MCF 10A (cell line): ENCODE measurements around the gene CTNNA2. TPM values are rescaled to one million over a fixed set of nuclear protein-coding genes. Genes with fewer than 3 reads are reported as not detected.

Source experiments
- BruUV-seq: library from RNA; stranded (reverse); fragments of 400-500 nt; replicated peaks from 2 replicates; lab custom pipeline; 2021; lab: Mats Ljungman, UMichigan
- CTCF ChIA-PET: fragments of 300-600 bp; sonication (Branson Sonifier 250); formaldehyde crosslinking; extraction: SDS; loops from one replicate; lab custom pipeline; 2021; ENCODE audit warnings: antibody characterized with exemption, inconsistent platforms; lab: Yijun Ruan, JAX
- POLR2A ChIA-PET: fragments of 300-600, 350-650 bp; sonication (Branson Sonifier 250); formaldehyde crosslinking; extraction: SDS; loops from one replicate; lab custom pipeline; 2020; ENCODE audit warnings: antibody characterized with exemption, inconsistent platforms; lab: Yijun Ruan, JAX
- DNase-seq: peaks from one replicate; pipeline ENCODE4 v3.0.0-alpha.2; 2018; ENCODE audit not compliant: unreplicated experiment
- H3K27ac Mint-ChIP-seq: one replicate; pipeline ENCODE4 v1.8.0; 2022; ENCODE audit warnings: mild to moderate bottlenecking, low read depth, mixed read lengths; ENCODE audit not compliant: unreplicated experiment
- H3K27me3 Mint-ChIP-seq: one replicate; pipeline ENCODE4 v1.8.0; 2022; ENCODE audit warnings: mixed read lengths; ENCODE audit not compliant: insufficient read depth, unreplicated experiment
- H3K36me3 Mint-ChIP-seq: one replicate; pipeline ENCODE4 v1.8.0; 2022; ENCODE audit warnings: mild to moderate bottlenecking, moderate library complexity, mixed read lengths; ENCODE audit not compliant: insufficient read depth, unreplicated experiment
- H3K4me1 Mint-ChIP-seq: one replicate; pipeline ENCODE4 v1.8.0; 2022; ENCODE audit warnings: mixed read lengths; ENCODE audit not compliant: insufficient read depth, unreplicated experiment
- H3K4me3 Mint-ChIP-seq: one replicate; pipeline ENCODE4 v1.8.0; 2022; ENCODE audit warnings: mild to moderate bottlenecking, moderate library complexity, mixed read lengths; ENCODE audit not compliant: unreplicated experiment
- H3K9me3 Mint-ChIP-seq: one replicate; pipeline ENCODE4 v1.8.0; 2022; ENCODE audit warnings: mixed read lengths; ENCODE audit not compliant: unreplicated experiment
- intact Hi-C: fragments of 100-400 bp; cut with micrococcal nuclease; formaldehyde crosslinking; loops from 2 replicates; pipeline ENCODE4 v1.14.1; 2022
- total RNA-seq: library from RNA; stranded (reverse); gene quantifications from 2 replicates; pipeline ENCODE4 v1.2.3, GENCODE V29; 2022
- TF ChIP-seq, protein P1 (sequence below): fragments of 200-600 bp; IDR thresholded peaks from one replicate; pipeline ENCODE4 v1.8.0; 2022; ENCODE audit warnings: antibody characterized with exemption, mild to moderate bottlenecking; ENCODE audit not compliant: unreplicated experiment

Gene CTNNA2
- total RNA-seq, 1 experiment from 2014 or later = not detected

DNA sequence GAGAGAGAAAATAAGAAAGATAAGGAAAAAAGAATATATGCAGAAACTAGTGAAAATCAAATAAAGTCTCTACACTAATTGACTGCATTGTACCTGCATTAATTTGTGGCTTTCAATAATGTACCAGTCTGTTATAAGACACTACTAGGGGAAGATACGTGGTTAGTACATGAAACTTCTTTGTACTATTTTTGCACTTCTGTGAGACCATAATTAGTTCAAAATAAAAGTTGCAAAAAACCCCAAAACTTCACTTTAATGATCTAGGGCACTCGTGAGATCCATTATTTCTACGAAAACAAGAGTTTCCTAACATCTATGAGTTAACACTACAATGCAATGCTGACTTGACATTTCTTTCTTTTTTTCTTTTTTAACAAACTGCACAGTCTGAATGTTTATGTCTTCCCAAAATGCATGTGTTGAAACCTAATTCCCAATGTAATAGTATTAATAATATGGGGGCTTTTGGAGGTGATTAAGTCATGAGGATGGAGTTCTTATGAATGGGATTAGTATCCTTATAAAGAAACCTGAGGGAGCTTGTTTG lies 954.5 kb downstream of the CTNNA2 start:
- no TSS peak for BruUV-seq
- ChIA-PET CTCF (no interaction called here), POLR2A (no interaction called here)
- DNase-seq = no peak
- Mint-ChIP-seq H3K27ac (no peak overlapping the region), H3K9me3 (peaks cover 6% of the 10 kb centered on the region), H3K4me1 (no peaks in the 10 kb centered on the region), H3K27me3 (no peaks in the 10 kb centered on the region), H3K36me3 (no peaks in the 10 kb centered on the region), H3K4me3 (no peak overlapping the region)
- TF ChIP-seq, protein P1, sequence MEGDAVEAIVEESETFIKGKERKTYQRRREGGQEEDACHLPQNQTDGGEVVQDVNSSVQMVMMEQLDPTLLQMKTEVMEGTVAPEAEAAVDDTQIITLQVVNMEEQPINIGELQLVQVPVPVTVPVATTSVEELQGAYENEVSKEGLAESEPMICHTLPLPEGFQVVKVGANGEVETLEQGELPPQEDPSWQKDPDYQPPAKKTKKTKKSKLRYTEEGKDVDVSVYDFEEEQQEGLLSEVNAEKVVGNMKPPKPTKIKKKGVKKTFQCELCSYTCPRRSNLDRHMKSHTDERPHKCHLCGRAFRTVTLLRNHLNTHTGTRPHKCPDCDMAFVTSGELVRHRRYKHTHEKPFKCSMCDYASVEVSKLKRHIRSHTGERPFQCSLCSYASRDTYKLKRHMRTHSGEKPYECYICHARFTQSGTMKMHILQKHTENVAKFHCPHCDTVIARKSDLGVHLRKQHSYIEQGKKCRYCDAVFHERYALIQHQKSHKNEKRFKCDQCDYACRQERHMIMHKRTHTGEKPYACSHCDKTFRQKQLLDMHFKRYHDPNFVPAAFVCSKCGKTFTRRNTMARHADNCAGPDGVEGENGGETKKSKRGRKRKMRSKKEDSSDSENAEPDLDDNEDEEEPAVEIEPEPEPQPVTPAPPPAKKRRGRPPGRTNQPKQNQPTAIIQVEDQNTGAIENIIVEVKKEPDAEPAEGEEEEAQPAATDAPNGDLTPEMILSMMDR = no peak
- intact Hi-C loops = no loop called here

DNA sequence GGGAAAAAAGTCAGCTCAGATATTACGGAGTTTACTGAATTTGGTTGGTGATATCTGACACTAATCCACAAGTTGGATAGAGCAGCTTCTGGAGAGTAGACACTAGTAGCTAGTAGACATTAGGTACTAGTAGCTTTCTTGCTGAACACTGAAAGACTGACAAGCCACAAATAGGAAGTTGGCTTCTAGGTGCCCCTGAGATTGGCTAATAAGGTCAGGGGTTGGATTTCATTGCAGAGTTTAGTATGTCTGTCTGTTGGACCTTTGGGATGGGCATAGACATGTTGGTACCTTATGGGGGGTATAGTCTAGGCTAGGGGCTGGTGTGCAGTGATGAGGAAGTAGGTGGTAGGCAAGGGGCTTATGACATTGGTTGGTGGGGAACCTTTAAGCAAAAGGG lies 956.6 kb downstream of the CTNNA2 start:
- Mint-ChIP-seq H3K27me3 (no peaks in the 10 kb centered on the region), H3K9me3 (no peaks in the 10 kb centered on the region), H3K4me1 (no peaks in the 10 kb centered on the region), H3K4me3 (no peak overlapping the region), H3K27ac (no peak overlapping the region), H3K36me3 (no peaks in the 10 kb centered on the region)
- no peak for DNase-seq
- intact Hi-C loops = no loop called here
- CTCF ChIA-PET = no interaction called here
- POLR2A ChIA-PET = no interaction called here
- no TSS peak for BruUV-seq
- TF ChIP-seq, protein P1 = no peak

DNA sequence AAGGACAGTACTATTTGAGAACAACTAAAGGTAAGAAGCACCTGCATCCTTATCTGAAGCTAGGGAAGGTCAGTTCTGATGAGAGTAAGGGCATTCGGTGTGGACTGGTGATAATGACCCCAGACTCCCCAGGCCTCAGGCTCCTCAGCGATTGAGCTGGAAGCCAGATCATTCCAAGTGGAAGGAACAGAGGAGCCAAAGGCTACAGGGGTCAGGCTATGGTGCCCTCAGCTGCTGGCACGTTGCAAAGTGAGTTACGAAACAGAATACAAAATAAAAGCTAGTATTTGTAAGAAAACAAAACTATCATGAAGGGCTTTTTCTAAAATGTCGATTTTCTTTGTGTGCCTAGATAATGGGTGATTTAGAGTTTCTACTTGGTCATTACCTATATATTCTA lies 960.2 kb downstream of the CTNNA2 start:
- Mint-ChIP-seq H3K36me3 (no peaks in the 10 kb centered on the region), H3K9me3 (no peaks in the 10 kb centered on the region), H3K27me3 (no peaks in the 10 kb centered on the region), H3K4me3 (no peak overlapping the region), H3K4me1 (no peaks in the 10 kb centered on the region), H3K27ac (no peak overlapping the region)
- POLR2A ChIA-PET = no interaction called here
- TF ChIP-seq, protein P1 = no peak
- intact Hi-C loops = no loop called here
- DNase-seq = no peak
- CTCF ChIA-PET = interaction anchor here (0.6 kb wide), 1 partner anchor 193 kb away, joined by 5 read pairs; no protein-coding TSS in a partner anchor
- no TSS peak for BruUV-seq

DNA sequence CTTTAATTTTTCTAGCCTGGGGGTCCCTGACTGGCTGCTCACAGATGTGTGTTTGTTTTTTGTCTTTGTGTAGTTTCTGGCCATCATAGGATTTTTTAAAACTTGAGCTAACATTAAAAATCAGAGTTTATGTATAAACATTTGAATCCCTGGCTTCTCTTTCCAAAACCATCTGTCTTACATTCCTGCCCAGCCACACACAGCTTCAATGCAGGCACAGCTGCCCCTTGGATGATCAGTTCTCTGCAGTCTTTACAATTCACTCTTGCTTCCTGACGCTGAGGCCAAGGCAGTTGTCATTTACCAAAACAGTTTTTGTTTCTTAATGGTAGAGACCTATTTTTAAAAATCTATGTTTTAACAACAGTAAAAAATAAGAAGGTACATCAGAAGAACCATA lies 960.9 kb downstream of the CTNNA2 start:
- CTCF ChIA-PET = no interaction called here
- DNase-seq = no peak
- Mint-ChIP-seq H3K4me3 (no peak overlapping the region), H3K36me3 (no peaks in the 10 kb centered on the region), H3K27me3 (no peaks in the 10 kb centered on the region), H3K9me3 (no peaks in the 10 kb centered on the region), H3K4me1 (no peaks in the 10 kb centered on the region), H3K27ac (no peak overlapping the region)
- no TSS peak for BruUV-seq
- POLR2A ChIA-PET = no interaction called here
- intact Hi-C loops = no loop called here
- TF ChIP-seq, protein P1 = no peak
